ENCODE data around the gene ASCL5. TPM values are rescaled to one million over a fixed set of nuclear protein-coding genes. Genes with fewer than 3 reads are reported as not detected.

The ASCL5 gene
- total RNA-seq, 1 donor from 2014 or later: not detected

DNA sequence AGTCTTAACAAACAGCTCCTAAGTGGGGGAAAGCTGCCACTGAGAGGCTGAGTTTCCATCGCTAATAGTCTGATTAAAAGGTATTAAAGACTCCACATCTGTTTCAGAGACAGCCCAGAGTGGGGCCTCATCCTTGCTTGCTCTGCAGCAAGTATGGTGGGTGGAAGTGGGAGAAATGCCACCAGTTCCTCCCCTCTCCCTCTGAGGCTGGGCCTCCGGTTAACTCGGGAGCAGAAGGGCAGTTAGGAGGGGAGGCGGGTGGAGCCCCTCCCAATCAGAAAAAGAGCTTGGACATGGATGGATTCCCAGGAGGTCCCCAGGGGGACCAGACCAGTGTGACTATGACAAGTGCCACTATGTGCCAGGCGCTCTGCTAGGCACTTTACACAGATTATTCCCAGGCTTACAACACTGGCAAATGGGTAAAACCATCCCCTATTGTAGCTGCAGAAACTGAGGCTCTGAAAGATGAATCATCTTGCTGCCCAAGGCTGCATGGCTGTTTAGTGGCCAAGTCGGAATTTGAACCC, 11.4 kb upstream of the ASCL5 start:
- TF ChIP-seq, protein P1, sequence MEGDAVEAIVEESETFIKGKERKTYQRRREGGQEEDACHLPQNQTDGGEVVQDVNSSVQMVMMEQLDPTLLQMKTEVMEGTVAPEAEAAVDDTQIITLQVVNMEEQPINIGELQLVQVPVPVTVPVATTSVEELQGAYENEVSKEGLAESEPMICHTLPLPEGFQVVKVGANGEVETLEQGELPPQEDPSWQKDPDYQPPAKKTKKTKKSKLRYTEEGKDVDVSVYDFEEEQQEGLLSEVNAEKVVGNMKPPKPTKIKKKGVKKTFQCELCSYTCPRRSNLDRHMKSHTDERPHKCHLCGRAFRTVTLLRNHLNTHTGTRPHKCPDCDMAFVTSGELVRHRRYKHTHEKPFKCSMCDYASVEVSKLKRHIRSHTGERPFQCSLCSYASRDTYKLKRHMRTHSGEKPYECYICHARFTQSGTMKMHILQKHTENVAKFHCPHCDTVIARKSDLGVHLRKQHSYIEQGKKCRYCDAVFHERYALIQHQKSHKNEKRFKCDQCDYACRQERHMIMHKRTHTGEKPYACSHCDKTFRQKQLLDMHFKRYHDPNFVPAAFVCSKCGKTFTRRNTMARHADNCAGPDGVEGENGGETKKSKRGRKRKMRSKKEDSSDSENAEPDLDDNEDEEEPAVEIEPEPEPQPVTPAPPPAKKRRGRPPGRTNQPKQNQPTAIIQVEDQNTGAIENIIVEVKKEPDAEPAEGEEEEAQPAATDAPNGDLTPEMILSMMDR (IDR thresholded peaks at IDR 0.05): no peak
- TF ChIP-seq POLR2A (IDR thresholded peaks at IDR 0.05) (no peak), POLR2AphosphoS5 (IDR thresholded peaks at IDR 0.05; ENCODE audit: insufficient read depth in 1 of 2, low read depth in 1 of 2) (no peak)
- Histone ChIP-seq H3K4me3 (no peak overlapping the region), H3K4me1 (peaks cover 34% of the 10 kb centered on the region), H3K36me3 (peaks cover 0 to 50% of the 10 kb centered on the region in 2 donors), H3K27me3 (no peaks in the 10 kb centered on the region), H3K27ac (peak overlapping the region; percentile 71), H3K9me3 (no peaks in the 10 kb centered on the region)
- DNase-seq (ENCODE audit: extremely low spot score in 2 of 2): no peak
- intact Hi-C loops (cut with DNase I): no loop called here

DNA sequence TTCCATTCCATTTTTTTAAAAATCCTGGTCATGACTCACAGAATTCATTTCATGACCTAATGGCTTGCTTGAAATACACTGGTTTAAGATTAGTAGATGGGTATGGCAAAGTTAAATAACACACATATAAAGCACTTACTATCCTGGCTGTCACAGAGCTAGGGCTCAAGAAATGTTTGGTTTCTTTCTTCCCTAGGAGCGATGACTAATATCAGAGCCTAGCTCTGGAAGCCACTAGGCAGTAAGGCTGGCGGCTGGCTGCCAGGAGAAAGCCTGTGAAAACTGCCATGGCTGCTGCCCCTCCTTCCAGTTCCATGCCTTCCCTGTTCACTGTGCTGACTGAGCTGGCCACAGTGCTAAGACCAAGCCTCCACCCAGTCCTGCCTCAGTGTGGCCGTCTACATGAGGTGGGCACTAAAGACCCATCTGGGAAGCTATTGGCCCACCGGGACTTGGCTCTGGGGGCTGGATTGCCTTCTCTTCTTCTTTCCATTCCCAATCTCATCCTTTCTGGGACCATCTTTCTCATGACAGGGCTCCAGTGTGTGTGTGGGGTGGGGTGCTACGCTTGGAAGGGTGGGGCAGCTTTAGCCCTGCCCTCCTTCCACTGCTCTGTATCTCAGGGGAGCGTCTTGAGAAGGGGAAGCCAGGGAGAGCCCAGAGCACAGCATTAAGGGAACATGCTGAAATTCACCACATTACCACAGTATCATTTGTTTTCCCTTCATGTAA, 10.8 kb upstream of the ASCL5 start:
- no peak overlapping the region for H3K4me3 ChIP-seq
- no peaks in the 10 kb centered on the region for H3K27me3 ChIP-seq
- TF ChIP-seq POLR2A (IDR thresholded peaks at IDR 0.05) (no peak), POLR2AphosphoS5 (IDR thresholded peaks at IDR 0.05; ENCODE audit: insufficient read depth in 1 of 2, low read depth in 1 of 2) (peak in 1 of 2 donors; percentile 37)
- peaks cover 0 to 43% of the 10 kb centered on the region in 2 donors for H3K36me3 ChIP-seq
- DNase-seq (ENCODE audit: extremely low spot score in 2 of 2): no peak
- peaks cover 34% of the 10 kb centered on the region for H3K4me1 ChIP-seq
- peak overlapping the region; percentile 71 for H3K27ac ChIP-seq
- H3K9me3 ChIP-seq: no peaks in the 10 kb centered on the region
- intact Hi-C loops (cut with DNase I): no loop called here

DNA sequence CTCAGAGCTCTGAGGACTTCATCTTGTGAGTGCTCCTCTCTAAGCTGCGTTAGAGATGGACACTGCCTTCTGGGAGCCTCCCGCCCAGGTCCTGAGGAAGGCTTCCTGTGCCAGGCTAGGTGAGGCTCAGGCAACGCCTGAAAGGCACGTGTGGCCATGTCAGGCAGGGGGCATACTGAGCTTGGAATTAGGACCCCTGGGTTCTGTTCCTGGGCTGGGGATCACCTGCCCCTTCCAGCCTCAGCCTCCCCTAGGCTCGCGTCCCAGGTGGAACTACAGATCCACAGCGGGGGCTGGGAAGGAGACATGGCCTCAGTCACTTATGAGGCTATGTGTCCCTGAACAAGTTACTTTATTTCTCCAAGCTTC, 10.0 kb upstream of the ASCL5 start:
- H3K27ac ChIP-seq: peak overlapping the region; percentile 71
- intact Hi-C loops (cut with DNase I): no loop called here
- H3K4me3 ChIP-seq: no peak overlapping the region
- no peaks in the 10 kb centered on the region for H3K9me3 ChIP-seq
- H3K4me1 ChIP-seq: peaks cover 34% of the 10 kb centered on the region
- H3K27me3 ChIP-seq: no peaks in the 10 kb centered on the region
- DNase-seq (ENCODE audit: extremely low spot score in 2 of 2): no peak
- peaks cover 0 to 42% of the 10 kb centered on the region in 2 donors for H3K36me3 ChIP-seq
- TF ChIP-seq POLR2A (IDR thresholded peaks at IDR 0.05) (no peak), POLR2AphosphoS5 (IDR thresholded peaks at IDR 0.05; ENCODE audit: insufficient read depth in 1 of 2, low read depth in 1 of 2) (no peak)
- TF ChIP-seq, protein P1 (IDR thresholded peaks at IDR 0.05): no peak

DNA sequence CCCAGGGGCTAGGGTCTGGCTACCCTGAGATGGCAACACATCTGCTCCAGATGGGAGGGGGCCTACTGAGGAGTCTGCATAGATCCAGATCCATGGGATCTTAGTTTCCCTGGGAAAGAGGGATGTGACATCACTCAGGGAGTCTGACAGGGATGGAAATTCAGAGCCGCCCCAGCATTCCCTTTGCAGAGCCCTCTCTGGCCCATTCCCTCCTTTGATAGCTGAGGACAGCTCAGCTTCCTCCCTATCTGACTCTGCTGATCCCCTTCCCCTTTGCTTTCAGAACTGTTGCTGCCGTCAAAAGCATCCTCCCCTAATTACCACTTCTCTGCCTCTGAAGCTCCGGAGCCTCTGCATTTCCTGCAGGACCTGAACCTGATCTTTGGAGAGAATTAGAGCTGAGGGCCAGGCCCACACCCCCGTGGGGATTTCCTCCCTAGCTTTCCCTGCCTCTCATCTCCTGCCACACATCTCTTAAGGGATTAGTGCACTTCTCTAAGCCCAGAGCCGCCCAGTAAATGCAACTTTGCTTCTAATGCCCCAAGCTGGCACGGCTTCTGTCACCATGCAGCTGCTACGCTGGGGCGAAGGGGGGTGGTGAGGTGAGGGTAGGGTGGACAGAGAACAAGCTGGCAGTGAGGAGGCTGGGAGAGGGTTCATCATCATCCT, 9.5 kb upstream of the ASCL5 start:
- TF ChIP-seq, protein P1 (IDR thresholded peaks at IDR 0.05): no peak
- no peak for TF ChIP-seq POLR2A (IDR thresholded peaks at IDR 0.05)
- no peak for TF ChIP-seq POLR2AphosphoS5 (IDR thresholded peaks at IDR 0.05; ENCODE audit: insufficient read depth in 1 of 2, low read depth in 1 of 2)
- H3K27me3 ChIP-seq: no peaks in the 10 kb centered on the region
- peaks cover 34% of the 10 kb centered on the region for H3K4me1 ChIP-seq
- peak overlapping the region; percentile 71 for H3K27ac ChIP-seq
- no peaks in the 10 kb centered on the region for H3K9me3 ChIP-seq
- intact Hi-C loops (cut with DNase I): no loop called here
- H3K4me3 ChIP-seq: no peak overlapping the region
- no peak for DNase-seq (ENCODE audit: extremely low spot score in 2 of 2)
- peaks cover 0 to 42% of the 10 kb centered on the region in 2 donors for H3K36me3 ChIP-seq

DNA sequence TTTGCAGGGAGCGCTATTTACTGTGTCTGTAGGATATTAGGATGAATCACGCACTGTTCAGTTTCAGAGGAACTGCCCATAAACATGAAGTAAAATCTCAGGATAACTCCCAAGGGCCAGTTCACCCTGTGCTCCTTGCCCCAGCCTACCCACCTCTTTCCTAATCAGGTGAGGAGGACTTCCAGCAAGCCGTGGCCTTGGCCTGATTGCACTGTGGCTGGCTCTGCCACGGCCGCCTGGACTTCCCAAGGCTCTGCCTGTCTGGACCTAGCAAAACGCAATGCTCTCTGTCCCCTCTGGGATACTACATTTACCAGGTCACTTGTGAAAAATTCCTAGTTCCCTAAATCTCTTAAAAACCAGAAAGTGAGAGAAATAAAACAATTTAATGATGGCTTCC, 7.4 kb upstream of the ASCL5 start:
- Histone ChIP-seq H3K4me3 (no peak overlapping the region), H3K4me1 (peaks cover 29% of the 10 kb centered on the region), H3K27ac (no peak overlapping the region), H3K9me3 (no peaks in the 10 kb centered on the region), H3K36me3 (peaks cover 0 to 26% of the 10 kb centered on the region in 2 donors), H3K27me3 (no peaks in the 10 kb centered on the region)
- DNase-seq (ENCODE audit: extremely low spot score in 2 of 2): no peak
- intact Hi-C loops (cut with DNase I): no loop called here
- TF ChIP-seq, protein P1 (IDR thresholded peaks at IDR 0.05): no peak
- TF ChIP-seq POLR2AphosphoS5 (IDR thresholded peaks at IDR 0.05; ENCODE audit: insufficient read depth in 1 of 2, low read depth in 1 of 2): no peak

Data from vagina (tissue), 2 donors.